Epithelial cell of esophagus (primary cell): Measurements from ENCODE around the gene FGFR4.

Experiments
- DNase-seq: peaks from one replicate; pipeline ENCODE4 v3.0.0; 2010; ENCODE audit warnings: low read depth
- H3K4me3 ChIP-seq: 2 replicates; pipeline ENCODE4 v1.5.1; 2011; ENCODE audit warnings: mild to moderate bottlenecking, low read length, control low read depth
- TF ChIP-seq, protein P1 (sequence below): IDR thresholded peaks from 2 replicates; pipeline ENCODE4 v1.5.1; 2011; ENCODE audit warnings: low read depth, mild to moderate bottlenecking, low read length, control low read depth, inconsistent platforms; ENCODE audit not compliant: insufficient read depth; ENCODE audit errors: missing control alignments

The FGFR4 gene

DNA sequence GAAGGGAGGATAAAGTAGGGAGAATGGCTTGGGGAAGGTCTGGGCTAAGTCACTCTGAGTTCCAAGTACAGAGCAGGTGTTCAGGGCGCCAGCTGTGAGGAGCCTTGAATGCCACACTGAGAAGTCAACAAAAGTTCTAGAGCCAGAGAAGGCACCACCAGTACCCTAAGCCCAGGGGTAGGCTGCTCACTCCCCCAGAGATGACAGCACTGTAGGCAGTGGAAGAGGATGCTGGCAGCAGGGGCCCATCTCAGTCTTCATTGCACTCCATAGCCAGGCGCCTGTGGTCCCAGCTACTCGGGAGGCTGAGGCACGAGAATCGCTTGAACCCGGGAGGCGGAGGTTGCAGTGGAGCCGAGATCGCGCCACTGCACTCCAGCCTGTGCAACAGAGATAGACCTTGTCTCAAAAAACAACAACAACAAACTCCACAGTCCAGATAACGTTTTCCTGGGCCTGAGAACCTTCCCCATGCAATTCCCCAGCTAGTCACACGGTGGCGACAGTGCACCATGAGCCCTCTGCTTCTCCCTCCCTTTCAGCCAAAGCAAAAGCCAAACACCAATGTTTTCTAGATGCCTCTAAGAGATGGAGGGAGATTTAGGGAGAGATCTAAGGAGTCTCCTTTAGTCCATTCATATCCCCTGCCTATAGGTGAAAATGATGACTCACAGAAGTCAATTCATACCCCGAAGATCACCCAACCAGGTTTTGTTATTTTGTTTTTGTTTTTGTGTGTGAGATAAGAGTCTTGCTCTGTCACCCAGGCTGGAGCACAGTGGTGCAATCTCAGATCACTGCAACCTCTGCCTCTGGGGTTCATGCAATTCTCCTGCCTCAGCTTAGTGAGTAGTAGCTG is 27.1 kb downstream of the FGFR4 start:
- H3K4me3 ChIP-seq, result no peak overlapping the region
- TF ChIP-seq, protein P1, sequence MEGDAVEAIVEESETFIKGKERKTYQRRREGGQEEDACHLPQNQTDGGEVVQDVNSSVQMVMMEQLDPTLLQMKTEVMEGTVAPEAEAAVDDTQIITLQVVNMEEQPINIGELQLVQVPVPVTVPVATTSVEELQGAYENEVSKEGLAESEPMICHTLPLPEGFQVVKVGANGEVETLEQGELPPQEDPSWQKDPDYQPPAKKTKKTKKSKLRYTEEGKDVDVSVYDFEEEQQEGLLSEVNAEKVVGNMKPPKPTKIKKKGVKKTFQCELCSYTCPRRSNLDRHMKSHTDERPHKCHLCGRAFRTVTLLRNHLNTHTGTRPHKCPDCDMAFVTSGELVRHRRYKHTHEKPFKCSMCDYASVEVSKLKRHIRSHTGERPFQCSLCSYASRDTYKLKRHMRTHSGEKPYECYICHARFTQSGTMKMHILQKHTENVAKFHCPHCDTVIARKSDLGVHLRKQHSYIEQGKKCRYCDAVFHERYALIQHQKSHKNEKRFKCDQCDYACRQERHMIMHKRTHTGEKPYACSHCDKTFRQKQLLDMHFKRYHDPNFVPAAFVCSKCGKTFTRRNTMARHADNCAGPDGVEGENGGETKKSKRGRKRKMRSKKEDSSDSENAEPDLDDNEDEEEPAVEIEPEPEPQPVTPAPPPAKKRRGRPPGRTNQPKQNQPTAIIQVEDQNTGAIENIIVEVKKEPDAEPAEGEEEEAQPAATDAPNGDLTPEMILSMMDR, result peak; percentile 99
- peak; percentile 69 for DNase-seq

DNA sequence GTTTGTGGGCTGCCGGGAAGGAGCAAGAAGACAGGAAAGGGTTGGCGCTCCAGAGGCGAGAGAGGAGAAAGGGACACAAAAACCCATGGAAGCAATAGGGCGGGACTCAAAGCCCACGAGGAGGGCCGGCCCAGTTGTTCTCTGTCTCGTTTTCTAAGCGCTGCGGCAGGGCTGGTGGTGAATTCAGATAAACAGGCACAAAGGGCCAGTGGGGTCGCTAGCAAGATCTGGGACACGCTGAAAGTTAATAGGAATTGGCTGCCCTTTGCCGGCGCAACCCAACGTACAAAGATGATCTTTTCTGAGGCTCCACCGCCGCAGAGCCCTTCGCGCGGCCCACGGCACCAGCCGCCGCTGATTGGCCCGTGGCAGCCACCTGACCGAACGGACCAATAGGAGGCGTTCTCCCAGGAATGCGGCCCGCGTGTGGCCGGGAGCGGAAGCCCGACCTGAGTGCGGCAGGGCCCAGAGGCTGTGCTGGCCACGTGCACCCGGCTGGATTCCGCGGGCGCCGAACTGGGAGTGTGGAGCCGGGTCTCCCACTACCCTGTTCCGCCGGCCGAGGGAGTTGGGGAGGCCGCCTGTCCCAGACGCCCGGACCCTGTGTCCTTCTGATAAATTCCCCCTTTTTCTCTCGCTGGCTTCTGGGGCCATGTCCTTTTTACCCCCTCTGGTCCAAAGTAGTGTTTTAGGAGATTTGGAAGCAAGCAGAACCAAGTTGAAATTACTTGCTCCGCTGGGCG is 30.1 kb downstream of the FGFR4 start:
- TF ChIP-seq, protein P1, result no peak
- peak overlapping the region; percentile 10 for H3K4me3 ChIP-seq
- peak; percentile 72 for DNase-seq

DNA sequence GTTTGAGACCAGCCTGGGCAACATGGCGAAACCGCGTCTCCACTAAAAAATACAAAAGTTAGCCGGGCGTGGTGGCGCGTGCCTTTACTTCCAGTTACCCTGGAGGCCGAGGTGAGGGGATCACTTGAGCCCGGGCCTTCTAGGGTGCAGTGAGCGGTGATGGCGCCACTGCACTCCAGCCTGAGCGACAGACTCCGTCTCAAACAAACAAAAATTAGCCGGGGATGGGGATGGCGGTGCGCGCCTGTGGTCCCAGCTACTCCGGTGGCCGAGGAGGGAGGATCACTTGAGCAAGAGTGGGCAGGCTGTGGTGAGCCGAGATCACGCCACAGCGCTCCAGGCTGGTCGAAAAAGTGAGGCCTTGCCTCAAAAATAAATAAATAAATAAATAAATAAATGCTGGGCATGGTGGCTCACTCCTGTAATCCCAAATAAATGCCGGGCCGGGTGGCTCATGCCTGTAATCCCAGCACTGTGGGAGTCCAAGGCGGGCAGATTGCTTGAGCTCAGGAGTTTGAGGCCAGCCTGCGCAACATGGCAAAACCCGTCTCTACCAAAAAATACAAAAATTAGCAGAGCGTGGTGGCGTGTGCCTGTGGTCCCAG is 30.8 kb downstream of the FGFR4 start:
- TF ChIP-seq, protein P1, result no peak
- DNase-seq, result no peak
- H3K4me3 ChIP-seq, result no peak overlapping the region

DNA sequence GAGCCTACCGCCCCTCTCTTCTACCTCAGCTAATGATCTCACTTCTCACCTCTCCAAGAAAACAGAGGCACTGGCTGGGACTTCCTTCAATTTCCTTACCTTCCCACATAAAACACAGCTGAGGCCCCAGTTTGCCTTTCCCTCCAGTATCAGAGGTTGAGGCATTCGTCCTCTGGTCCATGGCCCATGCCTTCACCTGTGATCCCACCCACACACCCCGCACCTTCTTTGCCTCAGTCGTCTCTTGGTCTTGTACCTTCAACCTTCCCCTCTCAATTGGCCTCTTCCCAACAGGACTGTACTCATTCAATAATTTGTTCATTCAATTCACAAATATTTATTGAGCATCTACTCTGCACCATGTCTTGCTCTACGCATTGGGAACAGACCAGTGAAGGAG is 35.9 kb downstream of the FGFR4 start:
- TF ChIP-seq, protein P1, result no peak
- H3K4me3 ChIP-seq, result no peak overlapping the region
- DNase-seq, result no peak

DNA sequence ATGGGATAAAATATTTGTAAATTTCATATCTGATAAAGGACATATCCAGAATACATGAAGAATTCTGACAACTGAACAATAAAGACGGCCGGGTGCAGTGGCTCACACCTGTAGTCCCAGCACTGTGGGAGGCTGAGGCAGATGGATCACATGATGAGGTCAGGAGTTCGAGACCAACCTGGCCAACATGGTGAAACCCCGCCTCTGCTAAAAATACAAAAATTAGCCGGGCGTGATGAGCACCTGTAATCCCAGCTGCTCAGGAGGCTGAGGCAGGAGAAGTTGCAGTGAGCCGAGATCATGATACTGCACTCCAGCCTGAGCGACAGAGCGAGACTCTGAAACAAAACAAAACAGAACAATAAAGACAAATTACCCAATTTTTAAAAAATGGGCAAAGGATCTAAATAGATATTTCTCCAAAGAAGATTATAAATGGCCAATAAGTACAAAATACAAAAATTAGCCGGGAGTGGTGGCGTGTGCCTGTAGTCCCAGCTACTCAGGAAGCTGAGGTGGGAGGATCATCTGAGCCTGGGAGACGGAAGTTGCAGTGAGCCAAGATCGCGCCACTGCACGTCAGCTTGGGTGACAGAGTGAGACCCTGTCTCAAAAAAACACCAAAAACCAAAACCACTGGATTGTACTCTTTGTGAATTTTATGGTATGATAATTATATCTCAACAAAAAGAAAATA is 37.2 kb downstream of the FGFR4 start:
- DNase-seq, result no peak
- H3K4me3 ChIP-seq, result no peak overlapping the region
- TF ChIP-seq, protein P1, result no peak

DNA sequence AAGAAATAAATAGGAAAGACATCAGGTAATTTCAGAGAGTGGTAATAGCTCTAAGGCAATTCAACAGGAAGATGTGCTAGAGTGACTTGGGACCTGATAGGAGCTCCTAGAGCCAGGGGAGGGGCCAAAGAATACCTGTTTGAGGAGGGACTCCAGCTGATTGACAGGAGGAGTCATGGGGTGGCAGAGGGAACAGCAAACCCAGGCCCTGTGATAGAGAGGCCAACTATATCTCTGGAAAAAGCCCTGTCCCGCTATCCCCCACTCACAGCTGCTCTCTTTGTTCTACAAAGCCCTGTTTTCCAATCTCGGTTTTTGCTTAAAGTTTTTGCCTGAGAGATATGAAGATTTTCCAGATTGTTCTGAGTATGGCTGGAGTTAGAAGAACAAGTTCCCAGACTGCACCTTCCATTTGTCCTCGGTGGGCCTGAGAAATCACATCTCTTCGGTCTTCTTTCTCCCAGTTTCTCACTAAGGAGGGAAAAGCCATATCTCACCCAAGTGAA is 37.8 kb downstream of the FGFR4 start:
- peak; percentile 54 for DNase-seq
- TF ChIP-seq, protein P1, result no peak
- no peak overlapping the region for H3K4me3 ChIP-seq
